ENCODE measurements around the gene NR4A2. TPM values are rescaled to one million over a fixed set of nuclear protein-coding genes. Genes with fewer than 3 reads are reported as not detected.
A peak's percentile ranks its signal among the peaks of the same experiment; 100 is the strongest.

NR4A2 gene
- total RNA-seq, 1 donor from 2014 or later = 2.2 TPM

DNA sequence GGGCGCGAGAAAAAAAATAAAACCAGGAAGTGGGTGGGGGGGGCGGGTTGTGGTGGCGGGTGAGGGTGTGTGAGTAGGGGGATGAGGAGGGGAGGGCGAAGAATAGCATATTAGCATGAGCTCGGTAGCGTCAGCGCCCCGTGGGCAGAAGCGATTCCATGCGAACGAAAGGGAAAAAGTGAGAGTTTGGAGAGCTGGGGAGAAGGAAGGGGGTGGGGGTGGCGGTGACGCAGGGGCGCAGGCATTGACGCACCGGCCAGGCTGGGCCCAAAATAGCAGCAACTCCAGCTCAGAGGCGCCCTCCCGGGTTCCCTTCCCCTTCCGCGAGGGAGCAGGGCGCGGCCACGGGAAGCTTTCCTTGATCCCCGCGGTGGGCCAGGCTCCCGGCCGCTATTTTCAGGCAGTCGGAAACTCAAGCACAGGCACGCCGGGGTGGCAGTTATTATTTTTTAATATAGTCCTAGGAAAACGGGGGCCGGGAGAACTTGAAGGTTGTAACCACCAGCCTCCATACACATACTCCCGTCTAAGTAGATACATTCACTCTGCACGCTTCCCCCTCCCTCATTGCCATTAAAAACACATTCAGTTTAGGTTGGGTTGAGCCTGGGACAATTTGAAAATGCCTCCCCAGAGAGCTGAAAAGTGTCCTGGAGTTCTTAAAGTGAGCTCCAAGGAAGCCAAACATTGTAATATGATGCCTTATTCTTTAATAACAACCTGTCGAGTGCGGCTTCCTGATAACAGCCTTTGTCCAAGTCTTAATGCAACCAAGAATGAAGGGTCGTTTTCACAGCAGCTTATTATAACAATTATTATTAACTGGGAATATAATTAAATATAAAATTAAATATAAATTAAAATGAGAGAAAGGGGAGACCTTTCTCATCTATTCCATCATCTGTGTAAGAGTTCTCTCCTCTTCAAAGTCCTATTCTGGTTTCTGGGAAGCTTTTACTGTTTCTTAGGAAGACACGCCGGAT lies 2.3 kb upstream of the NR4A2 start:
- DNase-seq = peak; percentile 68
- TF ChIP-seq, protein P1, sequence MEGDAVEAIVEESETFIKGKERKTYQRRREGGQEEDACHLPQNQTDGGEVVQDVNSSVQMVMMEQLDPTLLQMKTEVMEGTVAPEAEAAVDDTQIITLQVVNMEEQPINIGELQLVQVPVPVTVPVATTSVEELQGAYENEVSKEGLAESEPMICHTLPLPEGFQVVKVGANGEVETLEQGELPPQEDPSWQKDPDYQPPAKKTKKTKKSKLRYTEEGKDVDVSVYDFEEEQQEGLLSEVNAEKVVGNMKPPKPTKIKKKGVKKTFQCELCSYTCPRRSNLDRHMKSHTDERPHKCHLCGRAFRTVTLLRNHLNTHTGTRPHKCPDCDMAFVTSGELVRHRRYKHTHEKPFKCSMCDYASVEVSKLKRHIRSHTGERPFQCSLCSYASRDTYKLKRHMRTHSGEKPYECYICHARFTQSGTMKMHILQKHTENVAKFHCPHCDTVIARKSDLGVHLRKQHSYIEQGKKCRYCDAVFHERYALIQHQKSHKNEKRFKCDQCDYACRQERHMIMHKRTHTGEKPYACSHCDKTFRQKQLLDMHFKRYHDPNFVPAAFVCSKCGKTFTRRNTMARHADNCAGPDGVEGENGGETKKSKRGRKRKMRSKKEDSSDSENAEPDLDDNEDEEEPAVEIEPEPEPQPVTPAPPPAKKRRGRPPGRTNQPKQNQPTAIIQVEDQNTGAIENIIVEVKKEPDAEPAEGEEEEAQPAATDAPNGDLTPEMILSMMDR (IDR thresholded peaks at IDR 0.05; ENCODE audit: partially characterized antibody, unreplicated experiment) = no peak
- H3K36me3 Mint-ChIP-seq (ENCODE audit: unreplicated experiment) = peaks cover 4% of the 10 kb centered on the region
- peaks cover 22% of the 10 kb centered on the region for H3K27me3 Mint-ChIP-seq (ENCODE audit: unreplicated experiment)
- peak overlapping the region; percentile 72 for H3K27ac Mint-ChIP-seq (ENCODE audit: unreplicated experiment)
- H3K4me1 Mint-ChIP-seq (ENCODE audit: low read depth, unreplicated experiment) = peaks cover 15% of the 10 kb centered on the region
- peaks cover 8% of the 10 kb centered on the region for H3K9me3 Mint-ChIP-seq (ENCODE audit: unreplicated experiment)
- peak overlapping the region; percentile 94 for H3K4me3 Mint-ChIP-seq (ENCODE audit: unreplicated experiment)

GRCh38 chr2:156333951-156334495 lies 1.5 kb upstream of the NR4A2 start:
- Mint-ChIP-seq H3K27me3 (ENCODE audit: unreplicated experiment) (peaks cover 26% of the 10 kb centered on the region), H3K27ac (ENCODE audit: unreplicated experiment) (no peak overlapping the region), H3K4me1 (ENCODE audit: low read depth, unreplicated experiment) (peaks cover 15% of the 10 kb centered on the region), H3K36me3 (ENCODE audit: unreplicated experiment) (peaks cover 4% of the 10 kb centered on the region), H3K9me3 (ENCODE audit: unreplicated experiment) (peaks cover 9% of the 10 kb centered on the region), H3K4me3 (ENCODE audit: unreplicated experiment) (peak overlapping the region; percentile 94)
- TF ChIP-seq, protein P1 (IDR thresholded peaks at IDR 0.05; ENCODE audit: partially characterized antibody, unreplicated experiment) = no peak
- peak; percentile 77 for DNase-seq

DNA sequence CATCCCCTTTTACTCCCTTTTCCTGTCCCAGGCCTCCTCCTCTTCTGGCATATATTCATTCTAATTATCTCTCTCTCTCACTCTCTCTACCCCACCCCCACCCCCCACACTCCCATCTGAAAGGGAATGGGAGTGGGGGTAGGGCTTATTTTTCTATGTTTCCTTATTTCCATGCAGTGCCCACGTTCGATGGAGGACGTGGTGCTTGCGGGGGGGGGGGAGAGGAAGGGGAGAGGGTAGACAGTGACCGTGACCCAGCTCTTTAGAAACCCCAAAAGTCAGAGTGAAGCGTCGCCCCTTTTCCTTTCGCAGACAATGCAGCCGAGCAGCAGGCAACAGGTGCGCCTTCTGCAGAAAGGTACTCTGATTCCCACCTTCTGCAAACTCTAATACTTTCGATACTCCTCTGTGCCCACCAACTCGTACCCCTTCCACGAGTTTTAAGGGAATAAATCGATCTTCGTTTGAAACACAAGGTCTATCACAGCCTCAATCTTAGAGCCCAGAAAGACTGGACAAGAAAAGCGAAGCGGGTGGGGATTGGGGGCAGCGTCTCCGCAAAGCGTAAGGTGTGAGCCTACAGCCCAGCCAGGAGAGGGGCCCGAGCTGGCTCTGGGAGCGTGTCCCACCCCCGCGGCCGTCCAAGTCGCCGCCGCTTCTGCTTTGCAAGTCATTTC lies 891 bp upstream of the NR4A2 start:
- peak overlapping the region; percentile 94 for H3K4me3 Mint-ChIP-seq (ENCODE audit: unreplicated experiment)
- peaks cover 13% of the 10 kb centered on the region for H3K9me3 Mint-ChIP-seq (ENCODE audit: unreplicated experiment)
- no peak for DNase-seq
- H3K27ac Mint-ChIP-seq (ENCODE audit: unreplicated experiment) = peak overlapping the region; percentile 57
- TF ChIP-seq, protein P1 (IDR thresholded peaks at IDR 0.05; ENCODE audit: partially characterized antibody, unreplicated experiment) = no peak
- peaks cover 4% of the 10 kb centered on the region for H3K36me3 Mint-ChIP-seq (ENCODE audit: unreplicated experiment)
- H3K27me3 Mint-ChIP-seq (ENCODE audit: unreplicated experiment) = peaks cover 26% of the 10 kb centered on the region
- H3K4me1 Mint-ChIP-seq (ENCODE audit: low read depth, unreplicated experiment) = peaks cover 19% of the 10 kb centered on the region

- TF ChIP-seq, protein P1 (IDR thresholded peaks at IDR 0.05; ENCODE audit: partially characterized antibody, unreplicated experiment) = no peak
- peaks cover 15% of the 10 kb centered on the region for H3K9me3 Mint-ChIP-seq (ENCODE audit: unreplicated experiment)
- H3K27ac Mint-ChIP-seq (ENCODE audit: unreplicated experiment) = no peak overlapping the region
- no peak for DNase-seq
- H3K27me3 Mint-ChIP-seq (ENCODE audit: unreplicated experiment) = peaks cover 29% of the 10 kb centered on the region
- H3K4me3 Mint-ChIP-seq (ENCODE audit: unreplicated experiment) = peak overlapping the region; percentile 94
- H3K36me3 Mint-ChIP-seq (ENCODE audit: unreplicated experiment) = peaks cover 4% of the 10 kb centered on the region
- H3K4me1 Mint-ChIP-seq (ENCODE audit: low read depth, unreplicated experiment) = peaks cover 30% of the 10 kb centered on the region
Observed at GRCh38 chr2:156332284-156332533, 312 bp downstream of the NR4A2 start.

All from glutamatergic neuron (in vitro differentiated cells).